HTERT RPE-1 (cell line): ENCODE measurements around the gene IL17REL.
"Not testable (repeated sequence)": the region's sequence is repeated elsewhere in the genome, so short reads cannot be mapped to it uniquely, and the experiment has no call there.

Experiments used
- in situ Hi-C: fragments of 300-500 bp; cut with MboI; formaldehyde crosslinking; loops from 4 replicates; pipeline ENCODE4 v1.14.3; 2020; ENCODE audit warnings: low sequenced_read_pairs

Gene IL17REL

DNA sequence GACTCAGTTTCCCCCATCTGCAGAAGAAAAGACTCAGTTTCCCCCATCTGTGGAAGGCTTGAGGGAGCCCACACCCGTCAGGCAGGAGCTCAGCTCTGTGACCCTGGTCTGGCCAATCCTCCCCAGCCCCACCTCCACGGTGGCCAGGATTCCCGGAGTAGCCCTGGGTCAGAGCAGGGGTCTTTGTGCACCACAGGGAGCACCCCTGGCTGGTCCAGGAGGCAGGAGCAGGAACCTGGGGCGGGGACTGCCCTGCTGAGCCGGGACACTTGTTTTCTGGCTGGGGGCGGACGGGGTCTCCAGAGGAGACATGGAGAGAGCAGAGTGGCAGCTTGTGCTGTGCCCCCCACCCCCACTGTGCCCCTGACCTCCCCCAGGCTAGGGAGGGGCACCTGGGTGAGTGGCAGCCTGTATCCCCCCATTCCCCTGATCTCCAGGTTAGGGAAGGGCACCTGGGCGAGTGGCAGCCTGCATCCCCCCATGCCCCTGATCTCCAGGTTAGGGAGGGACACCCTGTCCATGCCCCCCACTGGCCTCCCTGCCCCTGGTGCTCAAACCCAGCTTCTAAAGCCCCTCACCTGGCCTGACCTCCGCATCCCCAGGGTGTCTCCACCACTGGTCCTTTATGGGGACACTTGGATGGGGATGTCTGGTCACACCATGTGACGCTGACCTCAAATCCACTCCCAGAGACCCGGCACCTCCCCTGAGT lies 18.8 kb downstream of the IL17REL start:
- in situ Hi-C loops, result no loop called here

DNA sequence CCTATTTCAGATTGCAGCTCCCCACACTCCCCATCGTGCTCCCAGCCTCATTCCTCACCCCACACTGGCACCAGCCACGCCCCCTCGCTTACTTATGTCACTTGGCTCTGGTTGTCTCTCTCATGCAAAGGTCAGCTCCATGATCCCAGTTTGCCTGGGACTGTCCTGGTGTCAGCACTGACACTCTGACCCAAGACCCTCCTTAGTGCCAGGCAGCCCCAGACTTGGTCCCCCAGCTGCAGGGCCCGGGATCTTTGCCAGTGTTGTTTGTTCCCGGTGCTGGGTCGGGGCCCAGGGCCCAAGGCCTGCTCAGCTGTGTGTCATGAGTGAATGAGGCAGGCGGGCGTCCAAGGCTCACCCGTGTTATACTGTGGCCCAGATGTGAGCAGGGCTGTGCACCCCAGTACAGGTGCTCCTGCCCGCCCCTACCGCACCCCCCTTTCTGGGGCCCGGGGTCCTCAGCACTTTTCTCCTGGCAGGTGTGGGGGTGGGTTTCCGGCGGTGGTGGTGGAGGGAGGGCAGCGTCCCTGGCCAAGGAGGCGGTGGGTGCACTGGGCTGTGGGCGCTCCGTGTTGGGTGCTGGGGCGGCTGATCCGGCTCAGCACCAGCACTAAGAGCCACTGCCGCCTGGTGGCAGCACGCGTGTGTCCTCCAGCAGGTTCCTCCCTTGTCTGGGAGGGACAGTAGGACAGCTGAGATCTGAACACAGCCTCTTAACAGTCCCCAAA lies 19.5 kb downstream of the IL17REL start:
- in situ Hi-C loops, result no loop called here

DNA sequence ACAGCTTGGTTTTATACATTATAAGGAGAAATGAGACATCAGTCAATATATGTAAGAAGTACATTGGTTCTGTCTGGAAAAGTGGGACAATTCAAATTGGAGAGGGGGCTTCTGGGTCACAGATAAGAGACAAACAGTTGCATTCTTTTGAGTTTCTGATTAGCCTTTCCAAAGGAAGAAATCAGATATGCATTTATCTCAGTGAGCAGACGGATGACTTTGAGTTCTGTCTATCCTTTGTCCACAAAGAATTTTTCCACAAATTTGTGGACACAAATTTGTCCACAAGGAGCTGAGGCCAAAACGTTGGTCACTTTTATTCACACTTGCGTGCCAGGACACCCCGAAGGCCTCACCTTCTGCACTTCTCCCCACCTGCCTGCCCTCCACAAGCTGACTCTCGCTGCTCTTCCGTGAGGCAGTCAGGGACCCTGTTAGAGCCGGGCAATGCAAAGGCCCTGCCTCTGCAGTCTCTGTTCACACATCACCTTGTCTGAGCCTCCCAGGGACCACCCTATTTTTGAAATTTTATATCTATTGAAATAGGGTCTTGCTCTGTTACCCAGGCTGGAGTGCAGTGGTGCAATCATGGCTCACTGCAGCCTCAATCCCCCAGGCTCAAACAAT lies 20.5 kb downstream of the IL17REL start:
- in situ Hi-C loops, result no loop called here

DNA sequence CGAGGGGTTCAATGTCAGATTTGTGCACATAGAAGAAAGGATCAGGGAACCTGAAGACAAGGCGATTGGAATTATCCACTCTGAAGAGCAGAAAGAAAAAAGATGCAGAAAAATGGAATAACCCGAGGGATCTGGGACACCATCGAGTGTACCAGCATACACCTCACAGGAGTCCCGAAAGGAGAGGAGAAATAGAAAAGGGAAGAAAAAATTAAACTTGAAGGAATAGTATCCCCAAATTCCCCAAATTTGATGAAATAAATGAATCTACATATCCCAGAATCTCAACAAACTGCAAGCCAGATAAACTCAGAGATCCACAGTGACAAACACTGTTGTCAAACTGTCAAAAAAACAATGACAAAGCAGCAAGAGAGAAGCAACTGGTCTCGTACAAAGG lies 21.4 kb downstream of the IL17REL start:
- in situ Hi-C loops, result no loop called here

DNA sequence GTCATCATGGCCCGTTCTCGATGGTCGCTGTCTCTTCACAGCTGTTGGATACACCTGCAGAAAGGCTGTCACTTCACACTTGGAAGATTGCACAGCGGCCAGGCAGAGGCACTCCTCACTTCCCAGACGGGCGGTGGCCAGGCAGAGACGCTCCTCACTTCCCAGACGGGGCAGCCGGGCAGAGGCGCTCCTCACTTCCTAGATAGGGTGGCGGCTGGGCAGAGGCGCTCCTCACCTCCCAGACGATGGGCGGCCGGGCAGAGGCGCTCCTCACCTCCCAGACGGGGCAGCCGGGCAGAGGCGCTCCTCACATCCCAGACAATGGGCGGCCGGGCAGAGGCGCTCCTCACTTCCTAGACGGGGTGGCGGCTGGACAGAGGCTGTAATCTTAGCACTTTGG lies 22.7 kb downstream of the IL17REL start:
- in situ Hi-C loops, result not testable (repeated sequence)

DNA sequence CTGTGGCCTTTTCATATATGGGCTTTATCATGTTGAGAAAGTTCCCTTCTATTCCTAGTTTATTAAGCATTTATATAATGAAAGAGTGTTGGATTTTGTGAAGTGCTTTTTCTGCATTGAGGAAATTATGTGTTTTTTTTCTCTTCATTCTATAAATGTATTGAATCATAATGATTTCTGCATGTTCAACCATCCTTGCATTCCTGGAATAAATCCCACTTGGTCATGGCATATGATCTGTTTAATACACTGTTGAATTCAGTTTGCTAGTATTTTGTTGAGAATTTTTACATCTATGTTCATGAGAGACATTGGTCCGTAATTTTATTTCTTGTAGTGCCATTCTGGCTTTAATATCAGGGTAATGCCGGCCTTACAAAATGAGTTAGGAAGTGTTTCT lies 26.2 kb downstream of the IL17REL start:
- in situ Hi-C loops, result no loop called here

DNA sequence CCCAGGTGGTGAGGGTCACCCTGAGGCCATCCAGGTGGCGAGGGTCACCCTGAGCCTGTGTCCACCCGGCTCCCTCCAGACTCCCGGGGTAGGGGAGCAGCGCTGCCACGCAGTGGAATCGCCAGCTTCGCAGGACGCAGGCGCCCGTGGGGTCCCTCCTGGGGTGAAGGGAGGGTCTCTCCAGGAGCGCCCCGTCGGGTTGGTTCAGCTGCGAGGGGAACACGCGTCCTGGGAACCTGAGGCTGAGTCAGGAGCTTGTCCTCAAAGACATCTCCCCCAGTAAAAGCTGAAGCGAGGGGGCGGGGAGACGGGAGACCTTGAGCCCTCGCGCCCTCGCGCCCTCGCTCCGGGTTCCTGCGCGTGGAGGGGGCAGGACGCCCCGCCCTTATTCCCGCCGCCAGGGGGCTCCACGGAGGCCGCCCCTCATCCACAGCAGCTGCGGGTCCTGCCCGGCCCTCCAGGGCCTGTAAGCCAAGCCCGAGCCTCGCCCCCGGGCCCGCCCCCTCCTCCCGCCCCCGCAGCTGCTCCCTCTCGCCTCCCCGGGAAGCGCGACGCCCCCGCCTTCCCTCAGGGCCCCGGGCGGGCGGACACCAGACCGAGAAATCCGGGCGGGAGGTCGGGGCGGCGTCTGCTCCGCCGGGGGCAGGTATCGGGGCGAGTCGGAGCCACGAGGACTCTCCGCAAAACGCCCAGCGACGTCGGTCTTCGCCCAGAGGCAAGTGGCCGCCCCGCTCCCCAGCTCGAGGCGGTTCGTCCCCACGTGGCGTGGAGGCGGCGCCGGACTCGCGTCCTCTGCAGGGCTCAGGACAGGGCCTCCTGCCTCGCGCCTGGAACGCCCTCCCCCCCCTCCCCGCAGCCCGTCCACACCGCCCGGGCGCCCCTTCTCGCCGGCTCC lies 29.2 kb downstream of the IL17REL start:
- in situ Hi-C loops, result no loop called here

DNA sequence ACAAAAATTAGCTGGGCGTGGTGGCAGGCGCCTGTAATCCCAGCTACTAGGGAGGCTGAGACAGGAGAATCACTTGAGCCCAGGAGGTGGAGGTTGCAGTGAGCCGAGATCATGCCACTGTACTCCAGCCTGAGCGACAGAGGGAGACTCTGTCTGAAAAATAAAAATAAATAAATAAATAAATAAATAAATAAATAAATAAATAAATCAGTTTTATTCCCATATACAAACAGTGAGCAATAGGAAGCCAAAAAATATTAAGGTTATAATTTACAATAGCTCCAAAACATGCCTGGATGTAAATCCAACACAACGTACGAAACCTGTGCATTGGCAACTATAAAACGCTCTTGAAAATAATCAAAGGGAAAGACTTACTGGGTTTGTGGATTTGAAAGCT lies 30.8 kb downstream of the IL17REL start:
- in situ Hi-C loops, result not testable (repeated sequence)

DNA sequence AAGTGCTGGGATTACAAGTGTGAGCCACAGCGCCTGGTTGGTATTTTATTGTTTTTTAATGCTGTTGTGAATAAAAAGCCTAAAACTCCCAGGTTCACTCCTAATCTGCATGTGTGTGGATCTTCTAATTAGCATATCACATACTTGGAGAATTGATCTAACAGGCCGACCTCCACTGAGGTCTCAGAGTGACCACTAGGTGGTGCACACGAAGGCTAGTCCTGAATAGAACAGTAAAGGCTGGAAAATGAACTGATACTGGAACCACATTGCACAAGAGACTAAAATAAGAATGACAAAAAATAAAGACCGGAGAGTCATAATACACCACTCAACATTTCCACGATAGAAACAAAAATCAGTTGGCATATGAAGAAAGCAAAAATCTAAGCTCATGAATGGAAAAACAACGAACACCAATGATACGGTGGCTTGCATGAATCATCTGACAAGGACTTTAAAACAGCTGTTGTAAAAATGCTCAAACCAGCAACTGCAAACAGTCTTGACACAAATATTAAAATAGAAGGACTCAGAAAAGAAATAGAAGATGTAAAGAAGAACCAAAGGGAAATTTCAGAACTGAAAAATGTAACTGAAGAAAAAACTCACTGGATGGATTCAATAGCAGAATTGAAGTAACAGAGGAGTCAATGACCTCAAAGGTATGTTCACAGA lies 32.8 kb downstream of the IL17REL start:
- in situ Hi-C loops, result no loop called here

DNA sequence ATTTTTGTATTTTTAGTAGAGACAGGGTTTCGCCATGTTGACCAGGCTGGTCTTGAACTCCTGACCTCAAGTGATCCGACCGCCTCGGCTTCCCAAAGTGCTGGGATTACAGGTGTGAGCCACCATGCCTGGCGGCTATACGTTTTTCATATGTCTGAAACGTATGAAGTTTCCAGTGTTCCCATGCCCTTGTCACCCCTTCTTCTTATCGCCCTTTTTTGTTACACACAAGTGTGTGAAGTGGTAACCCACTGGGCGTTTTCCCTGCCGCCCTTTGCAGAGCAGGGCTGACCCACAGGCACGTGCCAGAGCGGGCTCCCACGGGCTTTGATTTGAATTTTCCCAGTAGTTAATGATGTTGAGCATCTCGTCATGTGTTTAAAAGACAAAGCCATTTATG lies 35.0 kb downstream of the IL17REL start:
- in situ Hi-C loops, result no loop called here

DNA sequence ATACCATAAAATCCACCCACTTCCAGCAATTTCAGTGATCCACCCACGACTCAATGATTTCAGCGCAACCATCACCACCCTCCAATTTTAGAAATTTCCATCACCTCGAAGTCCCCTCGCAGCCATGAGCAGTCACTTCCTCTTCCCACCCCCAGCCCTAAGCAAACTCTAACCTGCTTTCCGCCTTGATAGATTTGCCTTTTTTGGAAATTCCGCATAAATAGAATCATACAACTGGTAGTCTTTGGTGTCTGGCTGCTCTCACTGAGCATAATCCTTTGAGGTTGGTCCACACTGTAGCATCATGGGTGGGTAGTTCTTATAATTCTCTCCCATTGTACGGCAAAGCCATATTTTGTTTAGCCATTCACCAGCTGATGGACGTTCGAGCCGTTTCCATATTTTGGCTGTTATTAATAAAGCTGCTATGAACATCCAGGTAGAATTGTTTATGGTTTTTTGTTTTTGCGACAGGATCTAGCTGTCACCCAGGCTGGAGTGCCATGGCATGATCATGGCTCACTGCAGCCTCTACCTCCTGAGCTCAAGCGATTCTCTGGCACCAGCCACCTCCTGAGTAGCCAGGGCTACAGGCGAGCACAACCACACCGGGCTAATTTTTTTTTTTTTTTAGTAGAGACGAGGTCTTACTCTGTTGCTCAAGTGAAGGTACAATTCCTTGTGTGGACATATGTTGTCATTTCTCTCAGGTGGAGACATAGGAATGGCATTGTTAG lies 36.0 kb downstream of the IL17REL start:
- in situ Hi-C loops, result no loop called here

DNA sequence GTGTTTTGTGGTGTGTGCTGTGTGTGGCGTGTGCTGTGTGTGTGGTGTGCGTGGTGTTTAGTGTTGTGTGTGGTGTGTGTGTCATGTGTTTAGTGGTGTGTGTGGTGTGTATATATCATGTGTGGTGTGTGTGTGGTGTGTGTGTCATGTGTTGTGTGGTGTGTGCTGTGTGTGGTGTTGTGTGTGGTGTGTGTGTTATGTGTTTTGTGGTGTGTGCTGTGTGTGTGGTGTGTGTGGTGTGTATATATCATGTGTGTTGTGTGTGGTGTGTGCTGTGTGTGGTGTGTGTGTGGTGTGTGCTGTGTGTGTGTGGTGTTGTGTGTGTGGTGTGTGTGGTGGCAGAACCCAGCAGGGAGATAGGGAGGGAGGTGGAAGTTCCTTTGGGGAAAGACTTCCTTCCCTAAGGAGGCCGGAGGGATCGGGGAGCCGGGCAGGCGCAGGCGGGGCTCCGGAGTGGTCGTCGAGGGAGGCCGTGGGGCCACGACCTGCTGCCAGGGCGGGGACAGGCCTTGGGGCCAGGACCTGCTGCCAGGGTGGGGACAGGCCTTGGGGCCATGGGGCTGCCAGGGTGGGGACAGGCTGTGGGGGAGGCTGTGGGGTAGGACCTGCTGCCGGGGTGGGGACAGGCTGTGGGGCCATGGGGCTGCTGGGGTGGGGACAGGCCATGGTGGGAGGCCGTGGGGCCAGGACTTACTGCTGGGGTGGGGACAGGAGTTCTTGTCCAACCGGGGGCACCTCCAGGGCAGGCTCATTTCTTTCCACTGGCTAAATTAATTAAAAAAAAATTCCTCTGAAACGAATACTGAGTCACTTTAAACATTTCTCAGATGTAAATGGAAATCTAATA lies 36.8 kb downstream of the IL17REL start:
- in situ Hi-C loops, result no loop called here

DNA sequence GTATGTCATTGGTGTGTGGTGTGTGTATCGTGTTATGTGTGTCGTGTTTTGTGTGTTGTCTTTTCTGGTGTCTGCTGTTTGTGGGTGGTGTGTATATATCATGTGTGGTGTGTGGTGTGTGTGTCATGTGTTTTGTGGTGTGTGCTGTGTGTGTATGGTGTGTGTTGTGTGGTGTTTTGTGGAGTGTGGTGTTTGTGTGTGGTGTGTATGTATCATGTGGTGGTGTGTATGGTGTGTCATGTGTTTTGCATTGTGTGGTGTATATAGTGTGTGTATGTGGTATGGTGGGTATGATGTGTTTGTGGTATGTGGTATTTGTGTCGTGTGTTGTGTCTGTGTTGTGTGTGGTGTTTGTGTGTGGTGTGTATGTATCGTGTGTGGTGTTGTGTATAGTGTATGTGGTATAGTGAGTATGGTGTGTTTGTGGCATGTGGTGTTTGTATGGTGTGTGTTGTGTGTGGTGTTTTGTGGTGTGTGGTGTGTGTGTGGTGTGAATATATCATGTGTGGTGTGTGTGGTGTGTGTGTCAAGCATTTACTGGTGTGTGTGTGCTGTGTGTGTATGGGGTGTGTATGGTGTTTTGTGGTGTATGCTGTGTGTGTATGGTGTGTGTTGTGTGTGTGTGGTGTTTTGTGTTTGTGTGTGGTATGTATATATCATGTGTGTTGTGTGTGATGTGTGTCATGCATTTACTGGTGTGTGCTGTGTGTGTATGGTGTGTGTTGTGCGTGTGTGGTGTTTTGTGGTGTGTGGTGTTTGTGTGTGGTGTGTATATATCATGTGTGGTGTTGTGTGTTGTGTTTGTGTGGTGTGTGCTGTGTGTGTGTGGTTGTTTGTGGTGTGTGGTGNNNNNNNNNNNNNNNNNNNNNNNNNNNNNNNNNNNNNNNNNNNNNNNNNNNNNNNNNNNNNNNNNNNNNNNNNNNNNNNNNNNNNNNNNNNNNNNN lies 39.3 kb downstream of the IL17REL start:
- in situ Hi-C loops, result no loop called here

DNA sequence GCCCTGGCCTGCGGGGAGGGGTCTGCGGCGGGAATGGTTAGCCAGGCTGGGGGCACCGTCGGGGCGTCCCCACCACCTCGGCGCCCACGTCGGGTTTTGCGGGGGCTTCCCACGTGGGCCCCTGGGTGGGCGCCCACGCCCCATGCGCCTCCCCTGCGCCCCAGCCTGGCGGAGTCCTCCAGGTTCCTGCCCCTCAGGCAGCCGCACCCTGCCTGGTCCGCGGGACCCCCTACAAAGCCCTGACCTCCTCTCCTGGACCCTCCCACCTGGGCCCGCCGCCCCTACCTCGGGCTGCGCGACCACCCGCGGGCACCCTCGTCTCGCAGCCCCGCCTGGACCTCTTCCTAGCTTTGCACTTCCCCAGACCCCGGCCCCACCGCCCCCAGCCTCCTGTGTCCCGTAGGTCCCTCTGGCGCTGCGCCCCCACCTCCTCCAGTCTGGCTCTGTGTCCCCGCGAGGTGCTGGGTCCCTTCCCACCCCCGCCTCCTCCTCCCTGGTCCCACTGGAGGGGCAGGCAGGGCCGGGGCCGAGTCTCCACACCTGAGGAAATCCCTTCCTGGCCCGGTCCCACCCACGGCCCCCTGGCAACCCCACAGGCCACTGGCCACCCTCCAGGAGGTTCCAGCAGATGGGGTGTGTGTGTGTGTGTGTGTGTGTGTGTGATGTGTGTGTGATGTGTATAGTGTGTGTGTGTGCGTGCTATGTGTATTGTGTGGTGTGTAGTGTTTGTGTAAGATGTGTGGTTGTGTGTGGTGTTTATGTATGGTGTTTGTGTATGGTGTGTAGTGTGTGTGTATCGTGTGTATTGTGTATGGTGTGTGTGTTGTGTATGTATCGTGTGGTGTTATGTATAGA lies 40.2 kb downstream of the IL17REL start:
- in situ Hi-C loops, result no loop called here

DNA sequence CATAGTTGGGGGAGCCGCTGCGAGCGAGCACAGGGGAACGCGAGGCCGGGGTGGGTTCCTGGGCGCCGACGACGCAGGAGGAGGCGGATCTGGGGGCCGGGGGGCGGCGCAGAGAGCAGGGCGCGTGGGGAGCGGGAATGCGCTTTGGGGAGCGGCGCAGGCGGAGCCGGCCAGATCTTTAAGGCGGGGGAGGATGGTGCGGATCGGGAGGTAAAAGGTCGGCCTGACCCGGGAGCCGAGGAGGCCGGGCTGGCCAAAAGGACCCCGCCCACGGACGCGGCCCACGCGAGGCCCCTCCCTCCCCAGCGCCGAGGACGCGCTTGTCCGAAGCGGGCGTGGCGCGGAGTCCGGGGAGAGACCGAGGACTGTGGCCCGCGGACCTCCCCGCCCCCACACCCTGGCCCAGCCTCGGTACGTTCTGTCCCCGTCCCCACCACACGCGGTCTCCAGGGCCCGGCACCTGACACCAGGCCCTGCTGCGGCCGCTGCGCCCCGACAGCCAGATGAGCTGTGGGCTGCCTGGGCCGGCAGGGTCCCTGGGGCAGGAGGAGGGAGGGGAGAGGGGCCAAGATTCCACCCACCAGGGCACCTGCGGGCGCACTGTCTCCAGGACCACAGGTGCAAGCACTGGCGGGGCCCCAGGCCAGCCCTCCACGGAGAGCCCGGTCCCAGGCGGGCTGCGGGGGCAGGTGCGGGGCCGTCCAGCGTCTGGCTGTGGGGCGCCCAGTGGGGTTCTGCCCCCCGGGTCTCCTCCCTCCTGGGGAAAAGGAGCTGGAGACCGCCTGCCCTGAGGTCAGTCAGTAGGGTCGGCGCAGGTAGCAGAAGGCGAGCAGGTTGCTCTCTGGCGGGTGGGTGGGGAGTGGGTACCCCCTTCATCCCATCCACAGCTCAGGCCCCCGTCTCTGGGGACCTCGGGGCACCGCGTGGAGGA lies 41.1 kb downstream of the IL17REL start:
- in situ Hi-C loops, result no loop called here
